ENCODE measurements around the gene JAKMIP3.

DNA sequence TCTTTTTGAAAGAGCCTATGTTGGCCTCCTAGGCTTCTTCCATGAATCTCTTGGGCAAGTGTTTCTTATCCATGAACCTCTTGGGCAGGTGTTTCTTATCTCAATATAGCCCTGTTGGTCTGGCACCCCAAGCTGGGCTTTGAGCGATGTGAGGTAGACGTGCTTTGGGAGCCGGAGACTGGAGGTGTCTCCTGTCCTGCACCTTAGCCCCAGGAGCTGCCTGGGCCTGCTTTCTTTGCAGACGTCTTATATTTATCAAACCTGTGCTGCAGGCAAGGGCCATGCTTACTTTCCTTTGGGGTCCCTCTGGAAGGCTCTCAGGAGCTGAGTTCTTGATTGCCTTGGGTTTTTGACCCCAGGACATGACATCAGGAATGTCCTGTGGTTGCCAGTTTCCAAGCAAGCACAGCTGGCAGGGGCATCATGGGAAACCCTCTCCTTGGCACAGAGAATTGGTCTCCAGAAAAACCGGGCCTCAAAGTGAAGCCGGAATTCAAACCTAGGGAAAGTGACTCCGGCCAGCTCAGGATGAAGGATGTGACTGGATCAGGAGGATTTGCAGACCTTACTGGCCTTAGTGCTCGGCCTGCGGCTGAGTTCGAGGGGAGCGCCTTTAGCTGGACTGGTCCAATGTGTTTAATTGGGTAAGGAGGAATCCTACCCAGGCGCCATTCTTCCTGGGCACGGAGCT, 2.8 kb downstream of the JAKMIP3 start:
- TF ChIP-seq CTCF (IDR thresholded peaks at IDR 0.05) (no peak), POLR2A (IDR thresholded peaks at IDR 0.05) (no peak), POLR2AphosphoS5 (IDR thresholded peaks at IDR 0.05) (no peak)

Data from breast epithelium (tissue), 3 donors.